Neural cell (in vitro differentiated cells): ENCODE results near the gene SSUH2.

ENCODE experiments used
- CTCF ChIP-seq: fragments of 450-650 bp; IDR thresholded peaks from 2 replicates; pipeline ENCODE4 v1.5.1; 2014; ENCODE audit warnings: antibody characterized with exemption, mild to moderate bottlenecking, moderate library complexity; ENCODE audit not compliant: poor library complexity, severe bottlenecking
- EZH2 ChIP-seq: fragments of 200-600, 300-800 bp; shearing (Covaris generic), sonication (generic); IDR thresholded peaks from 2 replicates; pipeline ENCODE4 v1.6.1; 2014; ENCODE audit warnings: antibody characterized with exemption, low read length, borderline replicate concordance, mild to moderate bottlenecking; ENCODE audit not compliant: insufficient read depth, poor library complexity, severe bottlenecking
- REST ChIP-seq: IDR thresholded peaks from 2 replicates; pipeline ENCODE4 v1.6.1; 2012; ENCODE audit warnings: borderline replicate concordance

GRCh38 chr3:8669019-8669418 is 24.4 kb upstream of the SSUH2 start:
- TF ChIP-seq EZH2 (no peak), CTCF (no peak), REST (no peak)
